ENCODE results near the gene TOMM70.

The TOMM70 gene

DNA sequence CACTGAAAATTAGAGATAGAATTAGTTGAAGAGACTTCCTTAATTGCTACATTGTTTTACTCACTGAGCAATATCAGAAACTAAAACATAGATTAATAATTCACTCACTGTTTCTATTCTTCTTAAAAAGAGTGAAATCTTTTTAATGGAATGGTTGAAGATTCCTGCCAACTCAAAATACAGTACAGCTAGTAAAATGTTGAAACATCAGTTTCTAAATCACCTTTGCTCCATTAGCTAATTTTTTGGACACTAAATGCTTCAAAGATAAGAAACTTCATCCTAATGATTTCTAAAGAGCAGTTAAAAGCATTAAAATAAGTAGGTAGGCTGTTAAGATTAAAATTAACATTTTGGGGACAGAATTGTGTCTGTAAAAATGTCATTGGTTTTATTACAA, 76.8 kb downstream of the TOMM70 start:
- DNase-seq (ENCODE audit: low read depth), result no peak

DNA sequence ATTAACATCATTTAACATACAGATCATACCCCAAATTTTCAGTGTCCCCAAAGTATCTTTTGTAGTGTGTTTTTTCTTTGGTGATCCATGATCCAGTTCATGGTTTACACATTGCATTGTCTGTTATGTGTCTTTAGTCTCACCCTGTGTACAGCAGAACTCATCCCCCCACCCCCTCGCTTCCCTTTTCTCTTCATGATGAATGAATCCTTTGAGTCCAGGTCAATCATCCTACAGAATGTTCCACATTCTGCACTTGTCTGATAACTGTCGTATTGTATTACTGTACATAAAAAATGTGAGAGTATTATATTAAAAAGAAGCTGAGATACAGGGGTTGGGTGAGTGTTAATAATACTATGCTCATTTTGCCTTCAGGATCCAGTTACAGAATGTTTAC, 80.9 kb downstream of the TOMM70 start:
- no peak for DNase-seq (ENCODE audit: low read depth)

DNA sequence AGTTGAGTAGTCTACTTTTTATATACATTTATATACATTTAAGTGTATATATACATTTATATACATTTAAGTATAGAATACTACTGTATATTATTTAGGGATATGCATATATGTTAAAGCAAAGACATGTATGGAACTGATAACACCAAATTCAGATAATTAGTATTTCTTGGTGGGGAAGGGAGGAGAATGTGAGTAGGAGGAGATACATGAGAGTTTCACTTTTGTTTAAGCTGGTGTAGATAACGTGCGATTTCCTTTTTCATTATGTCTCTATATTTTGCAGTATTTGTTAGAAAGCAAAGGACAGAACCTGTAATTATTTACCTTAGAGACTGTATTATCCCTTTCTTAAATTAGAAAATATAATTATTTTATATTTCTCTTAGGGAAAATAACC, 83.0 kb downstream of the TOMM70 start:
- DNase-seq (ENCODE audit: low read depth), result no peak

DNA sequence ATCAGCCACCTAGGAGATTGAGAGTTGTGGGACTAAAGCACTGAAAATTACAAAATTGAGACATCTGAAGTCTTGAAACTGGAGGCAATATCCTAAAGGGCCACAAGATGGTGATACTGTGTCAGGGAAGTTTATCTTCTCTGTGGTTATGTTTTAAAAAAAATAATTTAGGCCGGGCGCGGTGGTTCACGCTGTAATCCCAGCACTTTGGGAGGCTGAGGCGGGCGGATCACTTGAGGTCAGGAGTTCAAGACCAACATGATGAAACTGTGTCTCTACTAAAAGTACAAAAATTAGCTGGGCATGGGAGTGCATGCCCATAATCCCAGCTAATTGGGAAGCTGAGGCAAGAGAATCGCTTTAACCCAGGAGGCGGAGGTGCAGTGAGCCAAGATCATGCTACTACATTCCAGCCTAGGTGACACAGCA, 84.2 kb downstream of the TOMM70 start:
- no peak for DNase-seq (ENCODE audit: low read depth)

Data from activated T-cell treated with anti-CD3 and anti-CD28 coated beads for 1 hour (primary cell).